GM12873 (cell line): Measurements from ENCODE around the gene PAEP.

Source experiments
- TF ChIP-seq, protein P1 (sequence below): IDR thresholded peaks from 2 replicates; pipeline ENCODE4 v1.5.1; 2012; ENCODE audit warnings: low read depth, mild to moderate bottlenecking, moderate library complexity, low read length, control low read depth; ENCODE audit not compliant: insufficient read depth; ENCODE audit errors: missing control alignments

The PAEP gene

DNA sequence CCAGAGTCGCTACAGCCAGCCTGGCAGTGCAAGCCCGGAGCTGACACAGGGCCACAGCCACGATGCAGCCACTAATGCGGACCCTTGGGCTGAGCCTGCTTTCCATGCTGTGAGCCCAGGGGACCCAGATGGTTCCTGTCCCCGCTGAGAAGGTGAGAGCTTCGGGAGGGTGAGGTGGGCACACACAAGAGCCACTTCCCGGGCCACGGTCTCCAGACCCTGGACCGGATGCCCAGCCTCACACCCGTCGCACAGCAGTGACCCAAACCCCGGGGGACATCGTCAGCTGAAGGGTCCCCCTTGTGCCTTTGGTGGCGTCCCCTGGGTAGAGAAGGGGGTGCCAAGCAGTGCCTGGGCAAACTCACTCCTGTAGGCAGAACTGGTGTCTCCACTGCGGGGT, 13.4 kb downstream of the PAEP start:
- TF ChIP-seq, protein P1, sequence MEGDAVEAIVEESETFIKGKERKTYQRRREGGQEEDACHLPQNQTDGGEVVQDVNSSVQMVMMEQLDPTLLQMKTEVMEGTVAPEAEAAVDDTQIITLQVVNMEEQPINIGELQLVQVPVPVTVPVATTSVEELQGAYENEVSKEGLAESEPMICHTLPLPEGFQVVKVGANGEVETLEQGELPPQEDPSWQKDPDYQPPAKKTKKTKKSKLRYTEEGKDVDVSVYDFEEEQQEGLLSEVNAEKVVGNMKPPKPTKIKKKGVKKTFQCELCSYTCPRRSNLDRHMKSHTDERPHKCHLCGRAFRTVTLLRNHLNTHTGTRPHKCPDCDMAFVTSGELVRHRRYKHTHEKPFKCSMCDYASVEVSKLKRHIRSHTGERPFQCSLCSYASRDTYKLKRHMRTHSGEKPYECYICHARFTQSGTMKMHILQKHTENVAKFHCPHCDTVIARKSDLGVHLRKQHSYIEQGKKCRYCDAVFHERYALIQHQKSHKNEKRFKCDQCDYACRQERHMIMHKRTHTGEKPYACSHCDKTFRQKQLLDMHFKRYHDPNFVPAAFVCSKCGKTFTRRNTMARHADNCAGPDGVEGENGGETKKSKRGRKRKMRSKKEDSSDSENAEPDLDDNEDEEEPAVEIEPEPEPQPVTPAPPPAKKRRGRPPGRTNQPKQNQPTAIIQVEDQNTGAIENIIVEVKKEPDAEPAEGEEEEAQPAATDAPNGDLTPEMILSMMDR: no peak

DNA sequence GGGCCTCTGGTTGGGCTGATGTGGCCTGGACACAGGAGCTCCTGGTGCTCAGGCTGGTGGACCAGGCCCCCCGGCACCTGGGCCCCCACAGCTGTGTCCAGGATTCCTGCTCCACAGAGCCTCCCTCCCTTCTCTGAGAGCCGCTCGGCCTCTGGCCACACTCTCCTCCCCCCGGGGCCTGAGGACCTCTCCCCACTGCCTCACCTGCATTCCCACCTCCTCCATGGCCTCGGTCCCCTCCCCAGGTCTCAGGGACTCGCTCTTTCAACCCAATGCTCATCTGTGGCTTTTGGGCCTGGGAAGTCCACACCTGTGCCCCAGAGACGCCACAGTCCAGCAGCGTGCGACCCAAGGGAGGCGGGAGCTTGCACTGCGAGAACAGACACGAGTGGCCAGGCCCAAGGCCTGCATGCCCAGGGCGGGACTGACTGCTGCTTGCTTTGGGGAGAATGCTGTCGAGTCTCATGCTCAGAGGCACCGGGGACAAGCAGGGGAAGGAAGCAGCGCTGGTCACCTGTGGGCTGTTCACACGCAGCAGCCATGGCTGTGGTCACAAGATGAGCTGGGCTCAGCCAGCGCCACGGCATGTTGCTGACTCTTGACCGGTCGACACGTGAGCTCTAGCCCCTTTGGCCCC, 14.6 kb downstream of the PAEP start:
- TF ChIP-seq, protein P1: no peak

DNA sequence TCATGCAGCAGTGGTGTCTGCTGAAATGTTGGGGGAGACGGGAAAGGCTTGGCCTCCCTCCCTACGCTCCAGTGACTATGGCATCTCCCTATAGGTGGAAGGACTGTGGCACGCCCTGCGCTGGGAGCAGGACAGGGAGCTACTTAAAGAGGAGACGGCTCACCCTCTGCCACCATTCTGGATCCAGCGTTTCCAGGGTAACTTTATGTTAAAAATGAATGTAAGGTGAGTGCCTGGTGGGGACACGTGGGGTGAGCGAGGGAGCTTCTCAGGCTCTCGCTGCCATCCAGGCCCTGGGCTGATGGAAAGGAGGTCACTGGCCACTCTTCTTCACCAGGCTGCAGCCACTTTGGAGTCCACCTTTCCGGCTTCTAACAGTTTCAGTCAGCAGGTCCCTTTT, 15.7 kb downstream of the PAEP start:
- TF ChIP-seq, protein P1: no peak

DNA sequence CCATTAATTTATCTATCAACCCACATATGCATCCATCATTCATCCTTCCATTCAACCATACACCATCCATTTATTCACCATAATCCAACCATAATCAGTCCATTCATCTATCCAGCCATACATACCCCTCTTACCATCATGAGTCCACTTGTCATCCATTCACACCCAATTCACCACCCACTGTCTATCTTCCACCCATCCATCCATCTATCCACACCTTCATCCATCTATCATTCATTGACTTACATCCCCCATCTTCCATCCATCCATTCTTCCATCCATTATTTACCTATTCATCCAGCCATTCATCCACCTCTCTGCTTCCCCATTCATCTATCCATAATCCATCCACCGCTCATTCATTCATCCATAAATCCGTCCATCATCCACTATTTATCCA, 17.8 kb downstream of the PAEP start:
- TF ChIP-seq, protein P1: no peak

DNA sequence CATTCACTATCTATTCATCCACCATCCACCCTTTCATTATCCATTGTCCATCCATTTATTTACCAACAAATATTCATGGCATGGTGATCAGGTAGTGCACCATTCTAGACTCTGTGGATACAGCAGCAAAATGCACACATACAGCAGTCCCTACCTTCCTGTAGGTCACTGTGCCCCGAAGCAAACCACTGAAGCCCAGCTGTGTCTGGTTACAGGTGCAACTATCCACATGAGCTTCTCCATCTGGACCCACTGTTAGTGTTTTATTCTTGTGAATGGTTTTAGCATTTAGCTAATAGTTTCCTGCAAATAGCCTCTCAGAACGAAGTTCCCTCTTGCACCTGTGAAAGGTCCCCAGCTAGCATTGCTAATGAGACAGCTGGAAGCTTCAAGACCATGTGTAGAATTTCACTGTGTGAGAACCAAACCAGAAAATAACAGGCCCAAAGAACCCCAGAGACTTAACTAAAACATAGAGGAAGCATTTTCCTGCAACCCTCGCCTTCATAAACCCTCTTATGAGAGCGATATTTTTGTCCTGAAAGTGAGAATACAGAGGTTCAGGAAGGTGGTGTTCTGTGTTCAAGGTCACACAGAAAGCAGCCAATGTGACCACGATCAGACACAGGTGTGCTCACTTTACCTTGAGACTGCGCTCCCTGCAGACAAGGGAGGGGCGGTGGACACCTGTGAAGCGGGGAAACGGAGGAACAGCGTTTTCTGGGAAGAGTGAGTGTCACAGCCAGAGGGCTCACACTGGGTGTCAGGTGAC, 18.5 kb downstream of the PAEP start:
- TF ChIP-seq, protein P1: no peak

DNA sequence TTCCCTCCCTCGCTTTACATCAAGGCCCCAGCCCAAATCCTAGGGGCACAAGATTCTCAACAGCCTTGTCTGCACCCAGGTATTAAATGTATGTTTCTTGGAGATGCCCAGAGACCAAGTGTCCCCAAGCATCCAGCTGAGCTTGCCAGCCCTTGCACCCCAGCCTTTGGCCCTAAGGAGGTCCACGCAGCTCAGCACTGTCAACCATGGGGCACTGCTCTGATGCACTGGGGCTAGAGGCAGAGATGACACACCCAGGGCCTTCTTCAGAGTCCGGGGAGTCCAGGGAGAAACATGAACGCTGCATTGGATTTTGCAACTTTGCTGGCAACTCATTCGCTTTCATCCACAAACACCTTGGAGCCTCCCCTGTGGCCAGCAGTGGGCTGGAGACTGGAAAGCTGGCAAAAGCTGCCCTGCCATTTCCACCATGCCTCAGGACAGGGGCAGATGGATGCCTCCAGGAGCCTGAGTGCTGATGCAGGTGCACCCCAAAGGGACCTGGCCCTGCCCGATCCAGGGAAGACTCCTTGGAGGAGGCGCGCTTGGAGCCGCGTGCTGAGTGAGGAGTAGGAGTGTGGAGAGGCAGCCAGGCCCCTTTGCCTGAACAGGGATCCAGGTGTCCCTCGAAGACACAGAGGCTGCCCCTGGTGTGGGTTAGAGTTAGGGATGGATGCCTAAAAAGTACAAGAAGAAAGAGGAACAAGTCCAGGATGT, 19.3 kb downstream of the PAEP start:
- TF ChIP-seq, protein P1: no peak

DNA sequence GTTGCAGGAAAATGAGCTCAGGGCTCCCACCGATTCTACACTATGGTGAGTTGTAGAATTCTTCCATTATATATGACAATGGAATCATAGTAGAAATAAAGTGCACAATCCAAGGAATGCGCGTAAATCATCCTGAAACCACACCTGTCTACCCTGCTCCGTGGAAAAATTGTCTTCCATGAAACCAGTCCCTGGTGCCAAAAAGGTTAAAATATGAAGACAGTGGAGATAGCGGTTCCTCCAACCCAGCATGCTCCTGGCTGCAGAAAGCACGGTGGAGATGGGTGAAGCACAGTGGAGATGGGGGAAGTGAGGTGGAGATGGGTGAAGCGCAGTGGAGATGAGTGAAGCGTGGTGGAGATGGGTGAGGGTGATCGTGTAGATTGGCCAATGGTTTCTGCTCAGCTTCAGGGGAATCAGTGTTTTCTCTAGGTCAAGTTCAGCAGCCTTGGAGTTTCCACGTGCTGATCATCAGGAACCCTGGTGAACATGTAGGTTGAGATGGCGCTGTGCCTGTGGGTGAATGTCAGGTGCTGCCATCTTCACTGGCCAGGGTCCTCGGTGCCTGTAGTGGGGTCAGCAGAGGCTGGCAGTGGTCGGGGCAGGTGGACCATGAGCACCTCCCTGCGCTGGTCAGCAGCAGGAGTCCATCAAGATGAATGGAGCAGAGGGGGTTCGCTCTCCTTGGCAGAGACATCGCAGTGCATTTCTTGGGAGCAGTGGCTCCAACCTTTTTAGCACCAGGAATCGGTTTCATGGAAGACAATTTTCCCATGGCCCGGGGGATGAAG, 20.3 kb downstream of the PAEP start:
- TF ChIP-seq, protein P1: no peak
